GM15510 (cell line): ENCODE results near the gene GCM1.

ENCODE experiments used
- POLR2A ChIP-seq: IDR thresholded peaks from 3 replicates; pipeline ENCODE4 v1.6.1; 2011; ENCODE audit warnings: borderline replicate concordance; ENCODE audit not compliant: insufficient read length; ENCODE audit errors: extremely low read depth

Gene GCM1

DNA sequence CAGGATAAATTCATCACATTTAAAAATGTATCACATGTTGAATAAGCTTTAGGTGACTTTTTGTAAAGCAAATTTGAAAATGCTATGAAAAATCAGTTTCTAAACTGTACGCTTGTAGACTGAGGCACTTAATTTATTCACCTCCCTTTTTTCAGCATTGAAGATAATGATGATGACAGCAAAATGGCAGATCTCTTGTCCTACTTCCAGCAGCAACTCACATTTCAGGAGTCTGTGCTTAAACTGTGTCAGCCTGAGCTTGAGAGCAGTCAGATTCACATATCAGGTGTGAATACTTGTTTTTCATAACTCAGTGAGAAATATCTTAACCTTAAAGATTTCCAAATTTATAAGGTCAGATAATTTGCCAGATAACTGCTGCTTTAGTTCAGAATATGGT is 67.8 kb downstream of the GCM1 start:
- no peak for TF ChIP-seq POLR2A
